ENCODE data around the gene TARBP2. TPM values are rescaled to one million over a fixed set of nuclear protein-coding genes. Genes with fewer than 3 reads are reported as not detected.

Gene TARBP2
- total and polyA plus RNA-seq, 12 donors: 7.0 to 21.2 (median 11.1) TPM

- intact Hi-C loops (cut with DNase I): loop anchor here in 7 of 10 donors (5.0 to 10.0 kb wide), 8 partner anchors 52 to 184 kb away; partner anchors contain the start of genes AAAS (in 2 of the 7), AMHR2 (in 2 of the 7), PCBP2 (in 2 of the 7) and PRR13 (in 1 of the 7)
- WGBS, 2 donors: 28 to 32% methylated on average over 2 of the region's 2 CpGs
- no peak for TF ChIP-seq CTCF (IDR thresholded peaks at IDR 0.05)
- H3K9me3 ChIP-seq: no peaks in the 10 kb centered on the region
- no peak overlapping the region for H3K4me3 ChIP-seq
- H3K27me3 ChIP-seq: no peaks in the 10 kb centered on the region
- H3K36me3 ChIP-seq: peaks cover 0 to 73% (median 15%) of the 10 kb centered on the region in 9 donors
- H3K4me1 ChIP-seq: peaks cover 15 to 36% (median 28%) of the 10 kb centered on the region in 9 donors
- ATAC-seq (no peak), DNase-seq (no peak)
- H3K27ac ChIP-seq: no peak overlapping the region
Measured at GRCh38 chr12:53506450-53506785, 5.3 kb downstream of the TARBP2 start.

- ATAC-seq (no peak), DNase-seq (no peak)
- no peaks in the 10 kb centered on the region for H3K9me3 ChIP-seq
- H3K27ac ChIP-seq: peak within 1 kb of the TSS in 3 of 10 donors; percentile 44 to 74 (median 59)
- no peak within 1 kb of the TSS for H3K4me3 ChIP-seq
- WGBS, 2 donors: 88% methylated on average over 9 of the region's 9 CpGs
- H3K27me3 ChIP-seq: no peaks in the 10 kb centered on the region
- H3K4me1 ChIP-seq: peaks cover 10 to 30% (median 22%) of the 10 kb centered on the region in 9 donors
- intact Hi-C loops (cut with DNase I): loop anchor here in 7 of 10 donors (5.0 to 10.0 kb wide), 8 partner anchors 52 to 185 kb away; partner anchors contain the start of genes AAAS (in 2 of the 7), AMHR2 (in 2 of the 7), PCBP2 (in 2 of the 7) and PRR13 (in 1 of the 7)
- TF ChIP-seq CTCF (IDR thresholded peaks at IDR 0.05): no peak
- peaks cover 0 to 79% (median 18%) of the 10 kb centered on the region in 9 donors for H3K36me3 ChIP-seq
Measured at GRCh38 chr12:53506881-53507602, 6.0 kb downstream of the TARBP2 start, which contains the start of gene NPFF. NPFF (minus strand) TSS chr12:53507484; CDS start chr12:53507474, 10 bp downstream.

GRCh38 chr12:53507603-53507885 lies 6.5 kb downstream of the TARBP2 start:
- Histone ChIP-seq H3K36me3 (peaks cover 0 to 84% (median 23%) of the 10 kb centered on the region in 9 donors), H3K27ac (no peak overlapping the region), H3K27me3 (no peaks in the 10 kb centered on the region), H3K4me1 (peaks cover 5 to 25% (median 17%) of the 10 kb centered on the region in 9 donors), H3K4me3 (no peak overlapping the region), H3K9me3 (no peaks in the 10 kb centered on the region)
- no peak for TF ChIP-seq CTCF (IDR thresholded peaks at IDR 0.05)
- WGBS, 2 donors: 87 to 93% methylated on average over 4 of the region's 4 CpGs
- intact Hi-C loops (cut with DNase I): loop anchor here in 7 of 10 donors (5.0 to 10.0 kb wide), 8 partner anchors 53 to 185 kb away; partner anchors contain the start of genes AAAS (in 2 of the 7), AMHR2 (in 2 of the 7), PCBP2 (in 2 of the 7) and PRR13 (in 1 of the 7)
- ATAC-seq (no peak), DNase-seq (no peak)

- ATAC-seq: peak; percentile 77 to 91 (median 89)
- no peaks in the 10 kb centered on the region for H3K9me3 ChIP-seq
- TF ChIP-seq CTCF (IDR thresholded peaks at IDR 0.05): peak; percentile 86 to 96 (median 93)
- DNase-seq: peak; percentile 86 to 88
- 28 to 29% methylated on average over 7 of the region's 7 CpGs for WGBS, 2 donors
- peak overlapping the region in 9 of 10 donors; percentile 17 to 74 (median 44) for H3K27ac ChIP-seq
- H3K36me3 ChIP-seq: peaks cover 0 to 90% (median 33%) of the 10 kb centered on the region in 9 donors
- H3K4me3 ChIP-seq: no peak overlapping the region
- intact Hi-C loops (cut with DNase I): loop anchor here (1.0 to 10.0 kb wide), 10 partner anchors 54 to 186 kb away; partner anchors contain the start of genes AAAS (in 2 of the 10), AMHR2 (in 2 of the 10), PCBP2 (in 2 of the 10) and PRR13 (in 1 of the 10)
- no peaks in the 10 kb centered on the region for H3K27me3 ChIP-seq
- peaks cover 0 to 14% (median 10%) of the 10 kb centered on the region in 9 donors for H3K4me1 ChIP-seq
Measured at GRCh38 chr12:53508534-53509170, 7.6 kb downstream of the TARBP2 start.

All from heart right ventricle (tissue), 16 donors.